ENCODE results near the gene TRIM7.

The TRIM7 gene

GRCh38 chr5:181236471-181236870, 31.5 kb upstream of the TRIM7 start:
- no peak overlapping the region for H3K4me3 ChIP-seq (ENCODE audit: low read depth, low read length)
- TF ChIP-seq CTCF (IDR thresholded peaks at IDR 0.05; ENCODE audit: borderline replicate concordance, insufficient read depth, low read depth, low read length) = no peak

GRCh38 chr5:181235689-181236366, 30.8 kb upstream of the TRIM7 start:
- TF ChIP-seq CTCF (IDR thresholded peaks at IDR 0.05; ENCODE audit: borderline replicate concordance, insufficient read depth, low read depth, low read length) = no peak
- H3K4me3 ChIP-seq (ENCODE audit: low read depth, low read length) = no peak overlapping the region

- no peak overlapping the region for H3K4me3 ChIP-seq (ENCODE audit: low read depth, low read length)
- TF ChIP-seq CTCF (IDR thresholded peaks at IDR 0.05; ENCODE audit: borderline replicate concordance, insufficient read depth, low read depth, low read length) = no peak
Measured at GRCh38 chr5:181235323-181235688, 30.3 kb upstream of the TRIM7 start.

- no peak overlapping the region for H3K4me3 ChIP-seq (ENCODE audit: low read depth, low read length)
- TF ChIP-seq CTCF (IDR thresholded peaks at IDR 0.05; ENCODE audit: borderline replicate concordance, insufficient read depth, low read depth, low read length) = no peak
Measured at GRCh38 chr5:181234455-181235306, 29.7 kb upstream of the TRIM7 start.

GRCh38 chr5:181233801-181234454, 28.9 kb upstream of the TRIM7 start:
- no peak overlapping the region for H3K4me3 ChIP-seq (ENCODE audit: low read depth, low read length)
- TF ChIP-seq CTCF (IDR thresholded peaks at IDR 0.05; ENCODE audit: borderline replicate concordance, insufficient read depth, low read depth, low read length) = no peak

- H3K4me3 ChIP-seq (ENCODE audit: low read depth, low read length) = no peak overlapping the region
- no peak for TF ChIP-seq CTCF (IDR thresholded peaks at IDR 0.05; ENCODE audit: borderline replicate concordance, insufficient read depth, low read depth, low read length)
Measured at GRCh38 chr5:181233088-181233800, 28.2 kb upstream of the TRIM7 start.
